Fibroblast of peridontal ligament (primary cell): ENCODE results near the gene GMPPB.
A peak's percentile ranks its signal among the peaks of the same experiment; 100 is the strongest.
"Not testable (repeated sequence)": the region's sequence is repeated elsewhere in the genome, so short reads cannot be mapped to it uniquely, and the experiment has no call there.

Source experiments
- DNase-seq: peaks from one replicate; pipeline ENCODE4 v3.0.0-alpha.2; 2010; ENCODE audit errors: extremely low read depth

Gene GMPPB

GRCh38 chr3:49713336-49714105 is 10.2 kb downstream of the GMPPB start:
- no peak for DNase-seq

GRCh38 chr3:49712631-49713317 is 11.0 kb downstream of the GMPPB start:
- DNase-seq = no peak

- DNase-seq = no peak
Observed at GRCh38 chr3:49712166-49712565, 11.6 kb downstream of the GMPPB start.

- DNase-seq = no peak
Observed at GRCh38 chr3:49711489-49711888, 12.3 kb downstream of the GMPPB start.

GRCh38 chr3:49709852-49710251 is 13.9 kb downstream of the GMPPB start:
- no peak for DNase-seq

GRCh38 chr3:49707113-49707480 is 16.7 kb downstream of the GMPPB start:
- no peak for DNase-seq

GRCh38 chr3:49706456-49707112 is 17.2 kb downstream of the GMPPB start:
- DNase-seq = no peak

- no peak for DNase-seq
Observed at GRCh38 chr3:49705390-49705960, 18.3 kb downstream of the GMPPB start.

GRCh38 chr3:49704629-49705028 is 19.1 kb downstream of the GMPPB start:
- no peak for DNase-seq

- no peak for DNase-seq
Observed at GRCh38 chr3:49703956-49704355, 19.8 kb downstream of the GMPPB start.

GRCh38 chr3:49703443-49703927 is 20.3 kb downstream of the GMPPB start:
- peak; percentile 60 for DNase-seq

GRCh38 chr3:49702672-49703071 is 21.1 kb downstream of the GMPPB start:
- no peak for DNase-seq

- no peak for DNase-seq
Observed at GRCh38 chr3:49701388-49702077, 22.2 kb downstream of the GMPPB start.

- DNase-seq = no peak
Observed at GRCh38 chr3:49700453-49701128, 23.2 kb downstream of the GMPPB start.

- no peak for DNase-seq
Observed at GRCh38 chr3:49700014-49700413, 23.7 kb downstream of the GMPPB start.

GRCh38 chr3:49699281-49699979 is 24.3 kb downstream of the GMPPB start:
- no peak for DNase-seq

GRCh38 chr3:49695350-49696015 is 28.3 kb downstream of the GMPPB start:
- DNase-seq = not testable (repeated sequence)

GRCh38 chr3:49694409-49695070 is 29.2 kb downstream of the GMPPB start:
- not testable (repeated sequence) for DNase-seq

GRCh38 chr3:49691481-49691880 is 32.3 kb downstream of the GMPPB start:
- DNase-seq = not testable (repeated sequence)
